Measurements from ENCODE around the gene PIGU. TPM values are rescaled to one million over a fixed set of nuclear protein-coding genes. Genes with fewer than 3 reads are reported as not detected.

The PIGU gene
- total and polyA plus RNA-seq, 9 of the 15 experiments (the other 6 are each of a cell fraction or from before 2014, with no cell fraction given) = 6.5 to 100 (median 28.1) TPM

DNA sequence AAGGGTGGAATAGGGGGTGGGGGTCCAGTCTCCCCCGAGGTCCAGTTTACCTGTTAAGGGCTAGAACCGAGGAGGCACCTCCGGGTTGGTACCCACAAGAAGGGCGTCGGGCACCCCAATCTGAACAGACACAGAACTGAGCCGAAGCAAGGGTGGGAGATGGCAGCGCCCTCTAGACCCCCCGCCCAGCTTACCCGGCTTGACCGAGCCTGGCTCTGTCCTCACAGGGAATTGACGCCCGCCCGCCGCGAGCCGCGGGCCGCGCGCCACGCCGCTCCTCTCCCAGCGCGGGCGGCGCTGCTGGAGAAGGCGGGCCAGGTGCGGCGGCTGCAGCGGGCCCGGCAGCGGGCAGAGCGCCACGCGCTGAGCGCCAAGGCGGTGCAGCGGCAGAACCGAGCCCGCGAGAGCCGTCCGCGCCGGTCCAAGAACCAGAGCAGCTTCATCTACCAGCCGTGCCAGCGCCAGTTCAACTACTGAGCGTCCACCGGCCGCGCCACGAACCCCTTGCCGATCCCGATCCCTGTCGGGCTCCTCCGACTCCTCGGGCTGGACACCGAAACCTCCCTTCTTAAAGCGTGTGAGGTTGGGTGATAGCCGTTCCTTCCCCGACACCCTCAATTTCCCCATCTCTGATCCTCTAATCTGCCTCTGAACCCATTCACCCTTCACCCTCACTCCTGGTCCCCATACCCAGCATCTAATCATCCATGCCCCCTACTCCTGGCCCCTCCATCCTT, 33.1 kb upstream of the PIGU start (continued):
- TF ChIP-seq, protein P1, sequence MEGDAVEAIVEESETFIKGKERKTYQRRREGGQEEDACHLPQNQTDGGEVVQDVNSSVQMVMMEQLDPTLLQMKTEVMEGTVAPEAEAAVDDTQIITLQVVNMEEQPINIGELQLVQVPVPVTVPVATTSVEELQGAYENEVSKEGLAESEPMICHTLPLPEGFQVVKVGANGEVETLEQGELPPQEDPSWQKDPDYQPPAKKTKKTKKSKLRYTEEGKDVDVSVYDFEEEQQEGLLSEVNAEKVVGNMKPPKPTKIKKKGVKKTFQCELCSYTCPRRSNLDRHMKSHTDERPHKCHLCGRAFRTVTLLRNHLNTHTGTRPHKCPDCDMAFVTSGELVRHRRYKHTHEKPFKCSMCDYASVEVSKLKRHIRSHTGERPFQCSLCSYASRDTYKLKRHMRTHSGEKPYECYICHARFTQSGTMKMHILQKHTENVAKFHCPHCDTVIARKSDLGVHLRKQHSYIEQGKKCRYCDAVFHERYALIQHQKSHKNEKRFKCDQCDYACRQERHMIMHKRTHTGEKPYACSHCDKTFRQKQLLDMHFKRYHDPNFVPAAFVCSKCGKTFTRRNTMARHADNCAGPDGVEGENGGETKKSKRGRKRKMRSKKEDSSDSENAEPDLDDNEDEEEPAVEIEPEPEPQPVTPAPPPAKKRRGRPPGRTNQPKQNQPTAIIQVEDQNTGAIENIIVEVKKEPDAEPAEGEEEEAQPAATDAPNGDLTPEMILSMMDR (IDR thresholded peaks at IDR 0.05 in 2 of 3, conservative IDR thresholded peaks at IDR 0.05 in 1 of 3; ENCODE audit: insufficient read depth in 2 of 3, low read depth in 1 of 3, low read length in 3 of 3) = 0 out of 6 replicates have a peak, but pooled peaks of 1 of the 3 experiments have one; percentile 12
- TF ChIP-seq ZKSCAN8 (CRISPR knock-in tag; IDR thresholded peaks at IDR 0.05) = no peak
- TF ChIP-seq SMARCB1 (IDR thresholded peaks at IDR 0.05; ENCODE audit: insufficient read length, low read depth) = no peak
- no peak for TF ChIP-seq ZNF551 (CRISPR knock-in tag; IDR thresholded peaks at IDR 0.05)

DNA sequence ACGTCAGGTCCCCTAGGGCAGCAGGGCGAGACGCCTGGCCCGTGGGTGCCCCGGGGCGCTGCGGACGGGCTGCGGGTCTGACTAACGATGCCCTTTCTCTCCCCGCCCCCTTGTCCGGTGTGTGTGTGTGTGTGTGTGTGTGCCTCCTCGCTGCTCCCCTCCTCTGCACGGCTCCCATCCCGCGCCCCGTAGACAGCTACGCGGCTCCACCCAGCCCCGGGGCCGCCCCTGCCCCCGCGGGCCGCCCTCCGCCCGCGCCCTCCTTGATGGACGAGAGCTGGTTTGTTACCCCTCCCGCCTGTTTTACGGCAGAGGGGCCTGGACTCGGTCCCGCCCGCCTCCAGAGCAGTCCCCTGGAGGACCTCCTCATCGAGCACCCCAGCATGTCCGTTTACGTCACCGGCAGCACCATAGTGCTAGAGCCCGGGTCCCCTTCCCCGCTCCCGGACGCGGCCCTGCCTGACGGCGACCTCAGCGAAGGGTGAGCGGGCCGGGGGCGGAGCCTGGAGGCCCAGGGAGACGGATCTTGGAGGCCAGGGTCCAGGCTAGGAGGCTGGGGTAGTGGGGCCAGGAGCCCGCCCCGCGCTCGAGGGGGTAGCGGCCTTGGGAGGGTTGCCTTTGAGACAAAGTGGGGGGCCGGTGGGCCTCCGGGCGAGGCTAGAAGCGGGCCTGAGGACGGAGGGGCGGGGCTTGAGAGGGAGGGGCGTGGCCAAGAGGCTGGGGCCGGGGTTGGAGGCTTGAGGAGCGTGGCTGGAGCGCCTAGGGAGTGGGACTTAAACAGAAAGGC, 32.3 kb upstream of the PIGU start:
- ATAC-seq (peak; percentile 74), FAIRE-seq (no peak), DNase-seq (ENCODE audit: extremely low read depth in 1 of 4, low spot score in 3 of 4) (peak; percentile 78 to 88 (median 86))
- intact Hi-C loops (cut with micrococcal nuclease) = loop anchor here (1.0 to 5.0 kb wide), 3 partner anchors 171 to 517 kb away; no protein-coding TSS in a partner anchor
- H2AFZ ChIP-seq (ENCODE audit: low read depth, low read length) = peak overlapping the region; percentile 96
- H3K27me3 ChIP-seq (ENCODE audit: control insufficient read depth in 2 of 2, insufficient read depth in 2 of 2, low read length in 2 of 2) = no peaks in the 10 kb centered on the region
- H3K27ac ChIP-seq (ENCODE audit: extremely low read depth, low read depth, low read length) = peak overlapping the region; percentile 72
- no peaks in the 10 kb centered on the region for H3K9me3 ChIP-seq (replicated peaks; ENCODE audit: control insufficient read depth, insufficient read depth, low read depth, low read length)
- in situ Hi-C loops (cut with MboI) = loop anchor here (10.0 kb wide), 2 partner anchors 174 to 394 kb away; no protein-coding TSS in a partner anchor
- no TSS peak for BruUV-seq (replicated peaks)
- 0 out of 2 replicates have a peak, but pooled peaks cover 2% of the 10 kb centered on the region for H4K20me1 ChIP-seq (replicated peaks; ENCODE audit: control insufficient read depth, insufficient read depth, low read length)
- ChIA-PET CTCF (ENCODE audit: low intra/inter-chr PET ratio) (interaction anchor here (0.5 kb wide), 1 partner anchor 129 kb away, joined by 3 read pairs; no protein-coding TSS in a partner anchor), POLR2A (interaction anchor here (0.5 to 1.0 kb wide), 3 partner anchors 10 to 180 kb away, joined by 3 to 4 read pairs (median 3); no protein-coding TSS in a partner anchor)
- peak overlapping the region; percentile 79 to 93 for H3K9ac ChIP-seq (ENCODE audit: insufficient read depth in 1 of 2, low read depth in 2 of 2, low read length in 2 of 2)
- WGBS (ENCODE audit: insufficient coverage, low coverage, missing lambda C conversion rate) = 4% methylated on average over 20 of the region's 64 CpGs
- H3K79me2 ChIP-seq (ENCODE audit: control insufficient read depth, insufficient read depth, low read length) = no peaks in the 10 kb centered on the region
- peaks cover 2% of the 10 kb centered on the region; the same call in 2 of the 3 replicates for H3K36me3 ChIP-seq (ENCODE audit: control insufficient read depth, insufficient read depth, low read length)
- no peaks in the 10 kb centered on the region for H3K9me1 ChIP-seq (ENCODE audit: control insufficient read depth, insufficient read depth, low read length)
- peak overlapping the region; percentile 73 for H3K4me3 ChIP-seq
- peak overlapping the region; percentile 84 for H3K4me2 ChIP-seq (ENCODE audit: insufficient read depth, low read length)
- peaks cover 32 to 46% of the 10 kb centered on the region in 2 experiments for H3K4me1 ChIP-seq (replicated peaks in 1 of 2; ENCODE audit: control insufficient read depth in 2 of 2, insufficient read depth in 2 of 2, low read length in 2 of 2)
- TF ChIP-seq NEUROD1 (IDR thresholded peaks at IDR 0.05; ENCODE audit: borderline replicate concordance, low read depth, low read length, partially characterized antibody) (peak; percentile 11), MAZ (CRISPR knock-in tag; conservative IDR thresholded peaks at IDR 0.05 in 1 of 2, IDR thresholded peaks at IDR 0.05 in 1 of 2) (peak; percentile 58 to 68; a peak in 3 of 4 replicates), RB1 (IDR thresholded peaks at IDR 0.05; ENCODE audit: low read depth) (peak; percentile 35; the same call in 1 of the 2 replicates), HNRNPL (IDR thresholded peaks at IDR 0.05; ENCODE audit: low read depth, low read length) (0 out of 2 replicates have a peak, but pooled peaks have one; percentile 55), TAF1 (IDR thresholded peaks at IDR 0.05; ENCODE audit: control insufficient read depth, extremely low read depth, insufficient read depth, low read length, severe bottlenecking) (peak; percentile 36), GABPB1 (CRISPR knock-in tag; IDR thresholded peaks at IDR 0.05) (0 out of 2 replicates have a peak, but pooled peaks have one; percentile 67), TGIF2 (CRISPR knock-in tag; IDR thresholded peaks at IDR 0.05) (no peak)
- TF ChIP-seq, protein P2, sequence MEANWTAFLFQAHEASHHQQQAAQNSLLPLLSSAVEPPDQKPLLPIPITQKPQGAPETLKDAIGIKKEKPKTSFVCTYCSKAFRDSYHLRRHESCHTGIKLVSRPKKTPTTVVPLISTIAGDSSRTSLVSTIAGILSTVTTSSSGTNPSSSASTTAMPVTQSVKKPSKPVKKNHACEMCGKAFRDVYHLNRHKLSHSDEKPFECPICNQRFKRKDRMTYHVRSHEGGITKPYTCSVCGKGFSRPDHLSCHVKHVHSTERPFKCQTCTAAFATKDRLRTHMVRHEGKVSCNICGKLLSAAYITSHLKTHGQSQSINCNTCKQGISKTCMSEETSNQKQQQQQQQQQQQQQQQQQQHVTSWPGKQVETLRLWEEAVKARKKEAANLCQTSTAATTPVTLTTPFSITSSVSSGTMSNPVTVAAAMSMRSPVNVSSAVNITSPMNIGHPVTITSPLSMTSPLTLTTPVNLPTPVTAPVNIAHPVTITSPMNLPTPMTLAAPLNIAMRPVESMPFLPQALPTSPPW (CRISPR knock-in tag; IDR thresholded peaks at IDR 0.05) = peak; percentile 75

Measured in K562 (cell line).